OCI-LY3 (cell line): ENCODE results near the gene ANKS1B.

Experiments used
- EZH2phosphoT487 ChIP-seq: fragments of 200-600 bp; shearing (Covaris generic); IDR thresholded peaks from 2 replicates; pipeline ENCODE4 v1.6.1; 2018; ENCODE audit warnings: antibody characterized with exemption, mixed run types, low read depth
- TF ChIP-seq, protein P1 (sequence below): fragments of 200-600, 300-600 bp; sonication (generic); IDR thresholded peaks from 2 replicates; pipeline ENCODE4 v1.5.1; 2014; ENCODE audit warnings: antibody characterized with exemption, low read length, low read depth

DNA sequence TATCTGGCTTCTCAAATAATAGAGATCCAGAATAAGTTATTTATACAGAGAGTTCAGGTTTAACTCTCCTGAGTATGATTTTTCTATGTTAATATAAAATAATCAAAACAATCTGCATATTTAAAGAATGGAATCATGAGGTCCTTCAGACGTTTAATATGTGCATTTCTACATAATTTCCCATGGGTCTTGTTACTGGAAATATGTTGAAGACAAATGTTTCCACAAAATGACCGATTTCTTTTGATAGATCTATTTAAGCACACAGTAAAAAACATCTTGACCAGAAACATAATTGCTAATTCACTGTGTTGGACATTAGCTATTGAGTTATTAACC, 957.7 kb downstream of the ANKS1B start:
- TF ChIP-seq, protein P1, sequence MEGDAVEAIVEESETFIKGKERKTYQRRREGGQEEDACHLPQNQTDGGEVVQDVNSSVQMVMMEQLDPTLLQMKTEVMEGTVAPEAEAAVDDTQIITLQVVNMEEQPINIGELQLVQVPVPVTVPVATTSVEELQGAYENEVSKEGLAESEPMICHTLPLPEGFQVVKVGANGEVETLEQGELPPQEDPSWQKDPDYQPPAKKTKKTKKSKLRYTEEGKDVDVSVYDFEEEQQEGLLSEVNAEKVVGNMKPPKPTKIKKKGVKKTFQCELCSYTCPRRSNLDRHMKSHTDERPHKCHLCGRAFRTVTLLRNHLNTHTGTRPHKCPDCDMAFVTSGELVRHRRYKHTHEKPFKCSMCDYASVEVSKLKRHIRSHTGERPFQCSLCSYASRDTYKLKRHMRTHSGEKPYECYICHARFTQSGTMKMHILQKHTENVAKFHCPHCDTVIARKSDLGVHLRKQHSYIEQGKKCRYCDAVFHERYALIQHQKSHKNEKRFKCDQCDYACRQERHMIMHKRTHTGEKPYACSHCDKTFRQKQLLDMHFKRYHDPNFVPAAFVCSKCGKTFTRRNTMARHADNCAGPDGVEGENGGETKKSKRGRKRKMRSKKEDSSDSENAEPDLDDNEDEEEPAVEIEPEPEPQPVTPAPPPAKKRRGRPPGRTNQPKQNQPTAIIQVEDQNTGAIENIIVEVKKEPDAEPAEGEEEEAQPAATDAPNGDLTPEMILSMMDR = no peak
- TF ChIP-seq EZH2phosphoT487 = no peak
